Trophoblast cell (in vitro differentiated cells and primary cell): ENCODE measurements around the gene LEUTX.

Source experiments
- DNase-seq, 2 donors: peaks; one replicate each; pipeline ENCODE4 v3.0.0-alpha.2; 2016
- H2AFZ ChIP-seq: 2 replicates; pipeline ENCODE4 v1.6.1; 2013; ENCODE audit warnings: low read length, moderate library complexity, mild to moderate bottlenecking; ENCODE audit not compliant: insufficient read depth, poor library complexity
- H2AK5ac ChIP-seq: 2 replicates; pipeline ENCODE4 v1.6.1; 2013; ENCODE audit warnings: mild to moderate bottlenecking, low read length
- H2BK120ac ChIP-seq: 2 replicates; pipeline ENCODE4 v1.6.1; 2013; ENCODE audit warnings: low read length, mild to moderate bottlenecking, moderate library complexity; ENCODE audit not compliant: insufficient read depth, poor library complexity
- H2BK12ac ChIP-seq: 2 replicates; pipeline ENCODE4 v1.6.1; 2013; ENCODE audit warnings: mild to moderate bottlenecking, low read length, moderate library complexity
- H2BK5ac ChIP-seq: 2 replicates; pipeline ENCODE4 v1.6.1; 2013; ENCODE audit warnings: low read length, low read depth, moderate library complexity, mild to moderate bottlenecking; ENCODE audit not compliant: poor library complexity
- H3K14ac ChIP-seq: 2 replicates; pipeline ENCODE4 v1.6.1; 2013; ENCODE audit warnings: mild to moderate bottlenecking, low read length
- H3K18ac ChIP-seq: 2 replicates; pipeline ENCODE4 v1.6.1; 2013; ENCODE audit warnings: mild to moderate bottlenecking, low read length
- H3K23ac ChIP-seq: 2 replicates; pipeline ENCODE4 v1.6.1; 2013; ENCODE audit warnings: low read length
- H3K27ac ChIP-seq: 2 replicates; pipeline ENCODE4 v1.5.1; 2013; ENCODE audit warnings: low read depth, mild to moderate bottlenecking, inconsistent platforms, low read length, moderate library complexity
- H3K27me3 ChIP-seq: 2 replicates; pipeline ENCODE4 v1.6.1; 2013; ENCODE audit warnings: inconsistent platforms, mild to moderate bottlenecking, low read length, moderate library complexity; ENCODE audit not compliant: insufficient read depth
- H3K36me3 ChIP-seq, 2 experiments: 1 replicate in 1 of 2; 2 replicates in 1 of 2; pipeline ENCODE4 v1.6.1; 2013; ENCODE audit warnings: low read length in 2 of 2, mild to moderate bottlenecking in 2 of 2, moderate library complexity in 1 of 2; ENCODE audit not compliant: insufficient read depth in 2 of 2, control insufficient read depth in 1 of 2
- H3K4ac ChIP-seq: 2 replicates; pipeline ENCODE4 v1.6.1; 2013; ENCODE audit warnings: low read depth, mild to moderate bottlenecking, low read length, moderate library complexity
- H3K4me1 ChIP-seq, 2 experiments: 1 replicate in 1 of 2; 2 replicates in 1 of 2; pipeline ENCODE4 v1.6.1; 2013; ENCODE audit warnings: low read length in 2 of 2, mild to moderate bottlenecking in 2 of 2, moderate library complexity in 1 of 2; ENCODE audit not compliant: insufficient read depth in 2 of 2, control insufficient read depth in 1 of 2
- H3K4me2 ChIP-seq: 2 replicates; pipeline ENCODE4 v1.6.1; 2013; ENCODE audit warnings: inconsistent platforms, mild to moderate bottlenecking, low read length, moderate library complexity
- H3K4me3 ChIP-seq: 2 replicates; pipeline ENCODE4 v1.5.1; 2013; ENCODE audit warnings: mild to moderate bottlenecking, low read depth, low read length, inconsistent platforms
- H3K79me1 ChIP-seq: one replicate; pipeline ENCODE4 v1.6.1; 2013; ENCODE audit warnings: low read length
- H3K79me2 ChIP-seq: 2 replicates; pipeline ENCODE4 v1.6.1; 2013; ENCODE audit warnings: low read length, mild to moderate bottlenecking; ENCODE audit not compliant: control insufficient read depth, insufficient read depth, poor library complexity
- H3K9ac ChIP-seq: 2 replicates; pipeline ENCODE4 v1.6.1; 2013; ENCODE audit warnings: mild to moderate bottlenecking, low read length
- H3K9me3 ChIP-seq: 2 replicates; pipeline ENCODE4 v1.6.1; 2013; ENCODE audit warnings: low read depth, mild to moderate bottlenecking, control low read depth, inconsistent platforms, low read length; ENCODE audit not compliant: insufficient read depth
- H4K12ac ChIP-seq: 2 replicates; pipeline ENCODE4 v1.6.1; 2013; ENCODE audit warnings: low read depth, mild to moderate bottlenecking, low read length, moderate library complexity
- H4K8ac ChIP-seq: 2 replicates; pipeline ENCODE4 v1.6.1; 2013; ENCODE audit warnings: low read depth, mild to moderate bottlenecking, low read length, moderate library complexity
- H4K91ac ChIP-seq: one replicate; pipeline ENCODE4 v1.6.1; 2013; ENCODE audit warnings: low read depth, mild to moderate bottlenecking, low read length, moderate library complexity
- WGBS: extraction: QIAGEN DNeasy Blood & Tissue Kit; methylation state at CpG from one replicate; pipeline ENCODE4 v1.1.7; 2013; ENCODE audit warnings: missing lambda C conversion rate; ENCODE audit not compliant: insufficient read length, insufficient coverage; ENCODE audit errors: extremely low coverage; 5-methylcytosine and 5-hydroxymethylcytosine counted together

The LEUTX gene

DNA sequence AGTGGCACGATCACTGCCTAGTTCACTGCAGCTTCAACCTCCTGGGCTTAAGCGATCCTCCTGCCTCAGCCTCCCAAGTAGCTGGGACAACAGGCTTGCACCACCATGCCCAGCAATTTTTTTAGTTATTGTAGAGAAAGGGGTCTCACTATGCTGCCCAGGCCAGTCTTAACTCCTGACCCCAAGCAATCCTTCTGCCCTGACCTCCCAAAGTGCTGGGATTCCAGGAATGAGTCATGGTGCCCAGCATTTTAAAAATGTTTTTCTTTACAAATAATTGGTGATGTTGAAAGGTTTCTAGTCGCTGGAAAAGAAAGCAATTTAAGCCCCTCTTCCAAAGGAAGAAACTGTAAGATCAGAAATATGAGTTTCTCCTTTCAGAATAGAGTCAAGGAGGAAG is 35.9 kb downstream of the LEUTX start:
- no peak overlapping the region for H3K4me3 ChIP-seq
- peaks cover 0 to 3% of the 10 kb centered on the region in 2 experiments for H3K36me3 ChIP-seq
- H3K27me3 ChIP-seq: no peaks in the 10 kb centered on the region
- H3K9ac ChIP-seq: no peak overlapping the region
- H3K4ac ChIP-seq: no peak overlapping the region
- no CpG with 5 or more reads among the region's 3 CpGs for WGBS
- H4K91ac ChIP-seq: no peak overlapping the region
- H3K4me1 ChIP-seq: no peaks in the 10 kb centered on the region
- H3K18ac ChIP-seq: no peak overlapping the region
- H3K23ac ChIP-seq: no peak overlapping the region
- no peak overlapping the region for H3K14ac ChIP-seq
- no peak overlapping the region for H4K8ac ChIP-seq
- no peak overlapping the region for H4K12ac ChIP-seq
- H2BK12ac ChIP-seq: no peak overlapping the region
- H3K27ac ChIP-seq: no peak overlapping the region
- H2BK5ac ChIP-seq: no peak overlapping the region
- H2AFZ ChIP-seq: no peak overlapping the region
- H2BK120ac ChIP-seq: no peak overlapping the region
- H3K4me2 ChIP-seq: no peak overlapping the region
- H3K9me3 ChIP-seq: peaks cover 2% of the 10 kb centered on the region
- DNase-seq: peak in 1 of 2 donors; percentile 66
- H3K79me1 ChIP-seq: no peaks in the 10 kb centered on the region
- H2AK5ac ChIP-seq: no peak overlapping the region
- no peaks in the 10 kb centered on the region for H3K79me2 ChIP-seq

DNA sequence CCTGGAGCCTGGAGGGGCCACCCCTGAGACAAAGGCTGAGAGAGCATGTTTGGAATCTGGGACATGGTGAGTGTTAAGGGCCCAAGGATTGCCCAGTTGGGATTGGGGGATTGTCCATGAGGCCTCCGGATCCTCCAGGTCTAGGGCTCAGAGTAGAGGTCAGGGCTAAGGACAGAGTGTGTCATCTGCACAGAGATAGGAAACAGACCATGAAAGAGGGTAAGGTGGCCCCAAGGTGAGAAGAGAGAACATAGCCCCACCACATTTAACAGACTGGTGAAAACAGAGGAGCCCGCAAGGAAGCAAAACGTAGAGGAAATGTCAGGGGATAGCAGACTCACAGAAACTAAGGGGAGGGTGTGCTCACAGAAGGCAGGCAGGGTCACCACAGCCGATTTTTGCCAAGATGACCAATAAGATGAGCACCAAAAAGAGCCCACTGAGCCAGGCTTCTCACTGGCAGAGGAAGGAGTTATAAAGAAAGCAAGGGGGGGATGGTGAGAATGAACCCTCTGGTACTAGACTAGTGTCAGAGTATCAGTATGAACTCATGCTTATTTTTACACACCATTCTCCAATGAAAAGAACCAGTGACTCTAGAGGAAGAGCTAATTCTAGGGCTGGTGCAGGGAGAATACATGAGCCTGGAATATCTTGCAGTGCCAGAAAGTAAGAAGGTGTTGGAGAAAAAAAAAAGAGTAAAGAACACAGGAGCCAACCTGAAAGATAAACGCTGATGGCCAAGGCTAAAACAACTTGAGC is 37.8 kb downstream of the LEUTX start:
- Histone ChIP-seq H3K27me3 (no peaks in the 10 kb centered on the region), H3K4me2 (no peak overlapping the region), H4K12ac (no peak overlapping the region), H3K9ac (no peak overlapping the region), H2BK12ac (no peak overlapping the region), H2BK5ac (no peak overlapping the region), H3K9me3 (no peaks in the 10 kb centered on the region), H3K23ac (no peak overlapping the region), H2BK120ac (no peak overlapping the region), H3K79me2 (no peaks in the 10 kb centered on the region), H3K36me3 (peaks cover 0 to 3% of the 10 kb centered on the region in 2 experiments), H4K91ac (no peak overlapping the region), H3K79me1 (no peaks in the 10 kb centered on the region), H3K4me1 (no peaks in the 10 kb centered on the region), H4K8ac (no peak overlapping the region), H2AFZ (no peak overlapping the region), H3K18ac (no peak overlapping the region), H3K27ac (no peak overlapping the region), H3K4me3 (no peak overlapping the region), H3K4ac (no peak overlapping the region), H2AK5ac (no peak overlapping the region), H3K14ac (no peak overlapping the region)
- no peak for DNase-seq
- WGBS: no CpG with 5 or more reads among the region's 5 CpGs

DNA sequence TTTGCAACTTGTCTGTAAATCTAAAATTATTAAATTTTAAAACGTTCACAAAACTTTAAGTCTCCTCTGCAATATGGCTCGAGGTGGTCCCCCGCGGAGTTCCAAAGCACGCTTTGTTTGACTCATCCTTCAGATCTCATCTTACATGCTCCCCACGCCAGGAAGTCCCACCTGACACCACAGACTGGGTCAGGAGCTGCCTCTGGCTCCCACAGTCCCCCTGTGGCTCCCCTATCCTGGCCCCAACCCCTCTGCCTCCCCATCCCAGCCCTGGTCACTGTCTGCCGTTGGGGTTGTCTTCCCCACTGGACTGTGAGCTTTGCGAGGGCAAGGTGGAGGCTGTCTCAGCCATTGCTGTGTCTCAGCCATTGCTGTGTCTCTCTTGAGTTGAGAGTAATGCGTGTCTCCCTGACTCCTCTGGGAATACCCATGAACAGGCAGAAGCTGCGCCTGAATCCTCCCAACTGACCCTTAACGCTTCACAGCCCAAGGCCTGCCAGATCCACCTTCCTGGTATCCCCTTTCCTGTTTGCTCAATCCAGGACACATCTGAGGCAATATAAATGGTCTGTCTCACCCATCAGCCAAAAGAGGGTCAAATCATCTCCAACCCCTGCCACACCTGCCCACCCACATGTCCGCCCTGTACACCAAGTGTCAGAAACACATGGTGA is 39.4 kb downstream of the LEUTX start:
- no peaks in the 10 kb centered on the region for H3K27me3 ChIP-seq
- H3K4me3 ChIP-seq: no peak overlapping the region
- H3K18ac ChIP-seq: no peak overlapping the region
- no peak overlapping the region for H3K14ac ChIP-seq
- no peak overlapping the region for H4K8ac ChIP-seq
- H2BK120ac ChIP-seq: no peak overlapping the region
- no peak overlapping the region for H3K9ac ChIP-seq
- no peak overlapping the region for H3K27ac ChIP-seq
- H3K79me1 ChIP-seq: no peaks in the 10 kb centered on the region
- H4K12ac ChIP-seq: no peak overlapping the region
- no peak overlapping the region for H4K91ac ChIP-seq
- no peak overlapping the region for H3K4me2 ChIP-seq
- H3K9me3 ChIP-seq: no peaks in the 10 kb centered on the region
- no peak overlapping the region for H3K23ac ChIP-seq
- H3K36me3 ChIP-seq: peaks cover 0 to 3% of the 10 kb centered on the region in 2 experiments
- H2AFZ ChIP-seq: no peak overlapping the region
- H2BK5ac ChIP-seq: no peak overlapping the region
- no peak overlapping the region for H2BK12ac ChIP-seq
- no CpG with 5 or more reads among the region's 12 CpGs for WGBS
- no peak overlapping the region for H3K4ac ChIP-seq
- no peaks in the 10 kb centered on the region for H3K79me2 ChIP-seq
- DNase-seq: no peak
- H3K4me1 ChIP-seq: no peaks in the 10 kb centered on the region
- no peak overlapping the region for H2AK5ac ChIP-seq

DNA sequence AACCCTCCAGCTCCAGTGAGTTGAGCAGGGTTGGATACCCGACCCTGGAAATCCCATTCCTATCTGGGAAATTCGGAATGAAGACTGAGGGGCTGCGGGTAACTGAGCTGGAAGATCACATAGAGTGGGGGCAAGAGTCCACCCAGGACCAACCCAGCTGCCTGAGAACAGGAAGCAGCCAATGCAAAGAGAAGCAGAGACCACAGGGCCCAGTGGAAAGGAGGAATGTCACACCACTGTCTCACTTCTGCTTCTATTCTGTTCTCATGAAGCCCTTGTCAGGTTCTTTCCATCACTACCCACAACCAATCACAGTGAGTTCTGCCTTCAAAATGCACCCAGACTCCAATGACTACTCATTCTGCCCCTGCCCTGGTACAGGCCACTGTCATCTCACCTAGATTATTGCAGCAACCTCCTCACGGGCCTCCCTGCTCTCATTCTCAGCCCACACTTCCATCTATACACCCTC is 40.0 kb downstream of the LEUTX start:
- no peak overlapping the region for H3K9ac ChIP-seq
- no peaks in the 10 kb centered on the region for H3K79me1 ChIP-seq
- no peaks in the 10 kb centered on the region for H3K9me3 ChIP-seq
- H4K12ac ChIP-seq: no peak overlapping the region
- H3K4me1 ChIP-seq: peaks cover 1 to 2% of the 10 kb centered on the region in 2 experiments
- H3K27ac ChIP-seq: no peak overlapping the region
- H3K23ac ChIP-seq: no peak overlapping the region
- H3K4me2 ChIP-seq: no peak overlapping the region
- no peak overlapping the region for H2BK12ac ChIP-seq
- no peak overlapping the region for H3K4me3 ChIP-seq
- no CpG with 5 or more reads among the region's 4 CpGs for WGBS
- no peak overlapping the region for H3K18ac ChIP-seq
- H2AK5ac ChIP-seq: no peak overlapping the region
- no peak for DNase-seq
- no peak overlapping the region for H2BK5ac ChIP-seq
- H2BK120ac ChIP-seq: no peak overlapping the region
- H3K4ac ChIP-seq: no peak overlapping the region
- H4K91ac ChIP-seq: no peak overlapping the region
- H3K36me3 ChIP-seq: peaks cover 0 to 3% of the 10 kb centered on the region in 2 experiments
- no peak overlapping the region for H3K14ac ChIP-seq
- no peaks in the 10 kb centered on the region for H3K27me3 ChIP-seq
- H2AFZ ChIP-seq: no peak overlapping the region
- H4K8ac ChIP-seq: no peak overlapping the region
- no peaks in the 10 kb centered on the region for H3K79me2 ChIP-seq
